H1 (cell line): ENCODE results near the gene POLR3C. TPM values are rescaled to one million over a fixed set of nuclear protein-coding genes. Genes with fewer than 3 reads are reported as not detected.

Experiments
- CTCF ChIA-PET: fragments of 300-600 bp; sonication (Branson Sonifier 250); formaldehyde crosslinking; loops from one replicate; lab custom pipeline; 2021; ENCODE audit not compliant: partially characterized antibody; lab: Charles Lee
- POLR2A ChIA-PET: fragments of 300-600 bp; sonication (Branson Sonifier 250); formaldehyde crosslinking; loops from one replicate; lab custom pipeline; 2021; ENCODE audit warnings: inconsistent platforms; ENCODE audit not compliant: partially characterized antibody; lab: Charles Lee
- DNase-seq, 2 experiments: peaks; one replicate each; pipeline versions ENCODE4 v3.0.0 to v3.0.0-alpha.2; 2010 to 2022; ENCODE audit warnings: low spot score in 2 of 2, low read depth in 1 of 2, mixed read lengths in 1 of 2
- FAIRE-seq: peaks from 2 replicates; lab custom pipeline; 2011; peaks lifted over from hg19 to GRCh38; lab: Jason Lieb, UNC
- H2AFZ ChIP-seq: 2 replicates; pipeline ENCODE4 v1.8.1; 2012; ENCODE audit warnings: low read length, inconsistent platforms
- H2AK5ac ChIP-seq: 2 replicates; pipeline ENCODE4 v1.6.1; 2013; ENCODE audit warnings: low read depth, low read length
- H2BK120ac ChIP-seq: replicated peaks from 2 replicates; pipeline ENCODE3; 2013; ENCODE audit warnings: low read depth, low read length, inconsistent platforms
- H2BK12ac ChIP-seq: 2 replicates; pipeline ENCODE4 v1.6.1; 2013; ENCODE audit warnings: low read depth, low read length
- H2BK15ac ChIP-seq: 2 replicates; pipeline ENCODE4 v1.6.1; 2013; ENCODE audit warnings: low read length
- H2BK20ac ChIP-seq: 2 replicates; pipeline ENCODE4 v1.6.1; 2013; ENCODE audit warnings: low read length
- H2BK5ac ChIP-seq: 2 replicates; pipeline ENCODE4 v1.6.1; 2013; ENCODE audit warnings: low read depth, low read length
- H3K14ac ChIP-seq: 2 replicates; pipeline ENCODE4 v1.6.1; 2013; ENCODE audit warnings: inconsistent platforms; ENCODE audit not compliant: insufficient read length
- H3K18ac ChIP-seq: 2 replicates; pipeline ENCODE4 v1.6.1; 2013; ENCODE audit warnings: low read length; ENCODE audit errors: extremely low read depth
- H3K23ac ChIP-seq: 2 replicates; pipeline ENCODE4 v1.6.1; 2013; ENCODE audit warnings: inconsistent platforms; ENCODE audit not compliant: insufficient read length
- H3K23me2 ChIP-seq: 2 replicates; pipeline ENCODE4 v1.6.1; 2013; ENCODE audit warnings: low read depth, low read length
- H3K27ac ChIP-seq: 2 replicates; pipeline ENCODE4 v1.6.1; 2011; ENCODE audit warnings: low read depth, low read length, inconsistent platforms
- H3K27me3 ChIP-seq, 4 experiments: replicated peaks in 1 of 4; 1 replicate in 1 of 4; 2 replicates in 3 of 4; pipeline versions ENCODE4 v1.6.1 to v1.8.1; 2011 to 2013; ENCODE audit warnings: low read length in 3 of 4, mild to moderate bottlenecking in 3 of 4, inconsistent platforms in 2 of 4, mixed read lengths in 2 of 4, moderate library complexity in 1 of 4; ENCODE audit not compliant: control insufficient read depth in 3 of 4, insufficient read depth in 3 of 4; ENCODE audit errors: extremely low read depth in 1 of 4
- H3K36me3 ChIP-seq, 4 experiments: 2 replicates each; pipeline versions ENCODE4 v1.6.1 to v1.8.1; 2011 to 2013; ENCODE audit warnings: mild to moderate bottlenecking in 4 of 4, low read length in 3 of 4, moderate library complexity in 2 of 4, control low read depth in 1 of 4, inconsistent platforms in 1 of 4; ENCODE audit not compliant: insufficient read depth in 4 of 4, control insufficient read depth in 2 of 4
- H3K4ac ChIP-seq: replicated peaks from 2 replicates; pipeline ENCODE3; 2013; ENCODE audit warnings: low read length, low read depth, mixed read lengths, inconsistent platforms; ENCODE audit not compliant: insufficient read length
- H3K4me1 ChIP-seq, 4 experiments: replicated peaks in 1 of 4; 1 replicate in 1 of 4; 2 replicates in 3 of 4; pipeline versions ENCODE4 v1.6.1 to v1.8.1; 2011 to 2013; ENCODE audit warnings: low read length in 3 of 4, inconsistent platforms in 2 of 4, mixed read lengths in 1 of 4; ENCODE audit not compliant: insufficient read depth in 4 of 4, control insufficient read depth in 3 of 4
- H3K4me2 ChIP-seq, 2 experiments: 2 replicates each; pipeline versions ENCODE4 v1.6.1 to v1.8.1; 2011 to 2013; ENCODE audit warnings: low read depth in 2 of 2, low read length in 2 of 2, control low read depth in 1 of 2, inconsistent platforms in 1 of 2, mild to moderate bottlenecking in 1 of 2; ENCODE audit not compliant: insufficient read depth in 1 of 2
- H3K4me3 ChIP-seq, 4 experiments: fragments of 200-600, 300-600 bp in 1 of 4; sonication (generic), shearing (Covaris generic), sonication (Bioruptor Twin) in 1 of 4; 2 replicates each; pipeline versions ENCODE4 v1.5.1 to v1.8.1; 2011 to 2016; ENCODE audit warnings: low read length in 4 of 4, low read depth in 3 of 4, control low read depth in 2 of 4, inconsistent platforms in 2 of 4, mild to moderate bottlenecking in 2 of 4, mixed read lengths in 1 of 4, moderate library complexity in 1 of 4; ENCODE audit not compliant: insufficient read depth in 2 of 4; ENCODE audit errors: extremely low read depth in 1 of 4
- H3K56ac ChIP-seq: replicated peaks from 2 replicates; pipeline ENCODE3; 2013; ENCODE audit warnings: low read depth, mild to moderate bottlenecking, mixed read lengths, low read length, inconsistent platforms; ENCODE audit not compliant: insufficient read length
- H3K79me1 ChIP-seq: 2 replicates; pipeline ENCODE4 v1.6.1; 2013; ENCODE audit warnings: low read depth, low read length, control low read depth
- H3K79me2 ChIP-seq, 2 experiments: 2 replicates each; pipeline versions ENCODE4 v1.6.1 to v1.8.1; 2012 to 2013; ENCODE audit warnings: low read length in 2 of 2, mild to moderate bottlenecking in 2 of 2, inconsistent platforms in 1 of 2; ENCODE audit not compliant: insufficient read depth in 2 of 2, control insufficient read depth in 1 of 2
- H3K9ac ChIP-seq, 4 experiments: replicated peaks in 1 of 4; 1 replicate in 1 of 4; 2 replicates in 3 of 4; pipeline versions ENCODE4 v1.6.1 to v1.8.1; 2011 to 2013; ENCODE audit warnings: low read depth in 3 of 4, low read length in 3 of 4, control low read depth in 2 of 4, mild to moderate bottlenecking in 2 of 4, moderate library complexity in 2 of 4, inconsistent platforms in 1 of 4; ENCODE audit errors: extremely low read depth in 1 of 4
- H3K9me3 ChIP-seq, 2 experiments: 2 replicates each; pipeline versions ENCODE4 v1.6.1 to v1.8.1; 2012 to 2013; ENCODE audit warnings: mild to moderate bottlenecking in 2 of 2, moderate library complexity in 2 of 2, control low read depth in 1 of 2, inconsistent platforms in 1 of 2, low read depth in 1 of 2, low read length in 1 of 2, mixed read lengths in 1 of 2; ENCODE audit not compliant: insufficient read depth in 2 of 2
- H4K20me1 ChIP-seq, 2 experiments: replicated peaks in 1 of 2; 2 replicates each; pipeline versions ENCODE3 to v1.8.1; 2011 to 2013; ENCODE audit warnings: inconsistent platforms in 2 of 2, low read length in 2 of 2, mild to moderate bottlenecking in 1 of 2; ENCODE audit not compliant: insufficient read depth in 2 of 2, control insufficient read depth in 1 of 2
- H4K5ac ChIP-seq: 2 replicates; pipeline ENCODE4 v1.6.1; 2013; ENCODE audit warnings: low read length, low read depth, mixed read lengths, inconsistent platforms; ENCODE audit not compliant: insufficient read length
- H4K8ac ChIP-seq: 2 replicates; pipeline ENCODE4 v1.8.0; 2013; ENCODE audit warnings: mild to moderate bottlenecking, moderate library complexity, low read length, inconsistent platforms; ENCODE audit not compliant: insufficient read depth; ENCODE audit errors: extremely low read depth
- H4K91ac ChIP-seq: replicated peaks from 2 replicates; pipeline ENCODE3; 2013; ENCODE audit warnings: low read length, mixed read lengths, inconsistent platforms; ENCODE audit not compliant: insufficient read length
- ASH2L ChIP-seq: fragments of 200-600, 300-600 bp; sonication (generic); IDR thresholded peaks from one replicate; pipeline ENCODE4 v1.7.1; 2017; ENCODE audit warnings: low read length
- BCL11A ChIP-seq, 2 experiments: IDR thresholded peaks; one replicate each; pipeline ENCODE4 v1.6.1; 2011; ENCODE audit warnings: low read depth in 2 of 2, low read length in 2 of 2, mild to moderate bottlenecking in 2 of 2
- CREB1 ChIP-seq: IDR thresholded peaks from 2 replicates; pipeline ENCODE4 v1.6.1; 2012; ENCODE audit warnings: inconsistent platforms
- FOSL1 ChIP-seq: IDR thresholded peaks from 2 replicates; pipeline ENCODE4 v1.6.1; 2011; ENCODE audit warnings: mild to moderate bottlenecking, low read depth, low read length, moderate library complexity; ENCODE audit not compliant: insufficient read depth
- NRF1 ChIP-seq: IDR thresholded peaks from 2 replicates; pipeline ENCODE4 v1.6.1; 2011; ENCODE audit warnings: mild to moderate bottlenecking, low read depth, low read length, improper control_type of control experiment
- POU5F1 ChIP-seq: IDR thresholded peaks from 2 replicates; pipeline ENCODE4 v1.6.1; 2011; ENCODE audit warnings: low read depth, mild to moderate bottlenecking, low read length, moderate library complexity
- RNF2 ChIP-seq: fragments of 200-900, 300-1000 bp; sonication (generic); IDR thresholded peaks from 2 replicates; pipeline ENCODE4 v1.7.1; 2016; ENCODE audit warnings: borderline replicate concordance, low read depth, mild to moderate bottlenecking, antibody characterized with exemption, low read length; ENCODE audit not compliant: poor library complexity, severe bottlenecking; ENCODE audit errors: missing control alignments
- SAP30 ChIP-seq: fragments of 300-600 bp; sonication (generic); IDR thresholded peaks from 2 replicates; pipeline ENCODE4 v1.7.1; 2012; ENCODE audit warnings: low read length, moderate library complexity, mild to moderate bottlenecking, inconsistent platforms; ENCODE audit not compliant: insufficient read depth, insufficient replicate concordance
- SIN3A ChIP-seq, 2 experiments: IDR thresholded peaks in 1 of 2; conservative IDR thresholded peaks in 1 of 2; 2 replicates each; pipeline ENCODE4 v1.6.1; 2011 to 2012; ENCODE audit warnings: low read length in 2 of 2, improper control_type of control experiment in 1 of 2, low read depth in 1 of 2, mild to moderate bottlenecking in 1 of 2
- SIRT6 ChIP-seq: IDR thresholded peaks from one replicate; pipeline ENCODE4 v1.7.1; 2012; ENCODE audit warnings: low read length, inconsistent platforms
- SP2 ChIP-seq: IDR thresholded peaks from 2 replicates; pipeline ENCODE4 v1.6.1; 2012; ENCODE audit warnings: mild to moderate bottlenecking, low read length, inconsistent platforms
- SRF ChIP-seq: IDR thresholded peaks from 2 replicates; pipeline ENCODE4 v1.6.1; 2011; ENCODE audit warnings: mild to moderate bottlenecking, low read depth, low read length, moderate library complexity
- TAF7 ChIP-seq: optimal IDR thresholded peaks from 2 replicates; pipeline ENCODE3; 2011; ENCODE audit warnings: low read depth, mild to moderate bottlenecking, inconsistent platforms, low read length, moderate library complexity, borderline replicate concordance
- WGBS, 2 experiments: shearing (Covaris generic) in 1 of 2; methylation state at CpG; one replicate each; pipeline versions ENCODE4 v1.1.6 to v1.1.7; 2013 to 2015; ENCODE audit warnings: low lambda C conversion rate in 2 of 2, mixed read lengths in 2 of 2, inconsistent platforms in 1 of 2, low coverage in 1 of 2, missing lambda C conversion rate in 1 of 2; ENCODE audit not compliant: insufficient replicate concordance in 2 of 2, insufficient coverage in 1 of 2, insufficient read length in 1 of 2; ENCODE audit errors: extremely low coverage in 1 of 2, missing lambda C conversion rate in 1 of 2; 5-methylcytosine and 5-hydroxymethylcytosine counted together
- polyA plus RNA-seq, 7 experiments: library from polyadenylated mRNA; depleted of rRNA in 3 of 7; stranded (reverse) in 5 of 7; unstranded in 2 of 7; fragments of >200 nt in 5 of 7; fragments of 200-250 nt in 2 of 7; gene quantifications; 1 replicate in 5 of 7; 2 replicates in 1 of 7; 4 replicates in 1 of 7; pipeline versions ENCODE4 v1.2.1 to v1.2.3, GENCODE V29; 2011 to 2013; ENCODE audit warnings: missing spikeins in 2 of 7, mixed read lengths in 2 of 7
- total RNA-seq: library from RNA; stranded (reverse); fragmentation: NEBNext Ultra II Directional; extraction: Animal tissue kit (Norgen Biotek cat#: 25700); gene quantifications from 2 replicates; pipeline ENCODE4 v1.2.1, GENCODE V29; 2021

POLR3C gene
- total and polyA plus RNA-seq, 2 of the 8 experiments (the other 6 are each of a cell fraction or from before 2014, with no cell fraction given): 26.8 TPM

- Histone ChIP-seq H3K4ac (no peak overlapping the region), H4K5ac (no peak overlapping the region), H3K9me3 (no peaks in the 10 kb centered on the region), H3K79me2 (no peaks in the 10 kb centered on the region), H2AFZ (no peak overlapping the region), H3K18ac (no peak overlapping the region), H3K4me2 (no peak overlapping the region), H3K14ac (no peak overlapping the region), H3K36me3 (peaks cover 12 to 47% (median 29%) of the 10 kb centered on the region in 4 experiments; a peak in 7 of 8 replicates), H2BK5ac (no peak overlapping the region), H3K4me3 (no peak overlapping the region), H4K8ac (no peak overlapping the region), H3K79me1 (no peaks in the 10 kb centered on the region), H2BK15ac (no peak overlapping the region), H2AK5ac (no peak overlapping the region), H2BK120ac (no peak overlapping the region)
- no peak for DNase-seq
- CTCF ChIA-PET: interaction anchor here (0.7 to 9.6 kb wide), 4 partner anchors 13 to 50 kb away, joined by 3 to 214 read pairs (median 70); partner anchors contain the start of genes PIAS3, POLR3C and RNF115
- no peak for TF ChIP-seq SP2
- TF ChIP-seq TAF7: no peak
- no peak for TF ChIP-seq POU5F1
- TF ChIP-seq SRF: no peak
- no peak for TF ChIP-seq CREB1
- TF ChIP-seq SIN3A (conservative IDR thresholded peaks at IDR 0.05 in 1 of 2, IDR thresholded peaks at IDR 0.05 in 1 of 2; ENCODE audit: low read depth in 1 of 2, low read length in 2 of 2): no peak
- TF ChIP-seq RNF2: no peak
- TF ChIP-seq SIRT6: no peak
- no peak for TF ChIP-seq NRF1
- no peak for TF ChIP-seq FOSL1
- TF ChIP-seq ASH2L: no peak
- TF ChIP-seq SAP30: no peak
- no peak for TF ChIP-seq BCL11A (IDR thresholded peaks at IDR 0.05; ENCODE audit: low read depth in 2 of 2, low read length in 2 of 2)
- TF ChIP-seq, all 59 proteins: peak for 0
- peaks cover 0 to 8% (median 0%) of the 10 kb centered on the region in 4 experiments; a peak in 2 of 7 replicates for H3K4me1 ChIP-seq
- H4K20me1 ChIP-seq: peaks cover 0 to 4% of the 10 kb centered on the region in 2 experiments
- peaks cover 3% of the 10 kb centered on the region for H3K23me2 ChIP-seq
- H2BK12ac ChIP-seq: no peak overlapping the region
- no peak for FAIRE-seq
- no peak overlapping the region for H4K91ac ChIP-seq
- WGBS, 2 experiments: 85% methylated on average over 3 of the region's 3 CpGs; no CpG with 5 or more reads in 1 of the 2 experiments
- H3K23ac ChIP-seq: no peak overlapping the region
- POLR2A ChIA-PET: interaction anchor here (1.3 to 8.2 kb wide), 3 partner anchors 17 to 40 kb away, joined by 3 to 95 read pairs (median 4); partner anchors contain the start of genes PIAS3, POLR3C and RNF115
- no peak overlapping the region for H3K56ac ChIP-seq
- no peak overlapping the region for H2BK20ac ChIP-seq
- H3K27me3 ChIP-seq: no peaks in the 10 kb centered on the region
- H3K9ac ChIP-seq: no peak overlapping the region
- no peak overlapping the region for H3K27ac ChIP-seq
Measured at GRCh38 chr1:145843031-145843430, 19.0 kb downstream of the POLR3C start.
